Astrocyte (in vitro differentiated cells and primary cell): ENCODE measurements around the gene SIGLEC6. TPM values are rescaled to one million over a fixed set of nuclear protein-coding genes. Genes with fewer than 3 reads are reported as not detected.

Experiments used
- DNase-seq: peaks from one replicate; pipeline ENCODE4 v3.0.0-alpha.2; 2010; ENCODE audit warnings: low read depth
- FAIRE-seq: peaks from 2 replicates; lab custom pipeline; 2011; peaks lifted over from hg19 to GRCh38; lab: Jason Lieb, UNC
- H2AFZ ChIP-seq: 2 replicates; pipeline ENCODE4 v1.6.0; 2012; ENCODE audit warnings: low read depth, low read length, inconsistent platforms
- H3K27ac ChIP-seq: 2 replicates; pipeline ENCODE4 v1.5.1; 2011; ENCODE audit warnings: low read depth, low read length, inconsistent platforms
- H3K27me3 ChIP-seq: 2 replicates; pipeline ENCODE4 v1.6.0; 2011; ENCODE audit warnings: low read length, inconsistent platforms; ENCODE audit not compliant: insufficient read depth
- H3K36me3 ChIP-seq: 2 replicates; pipeline ENCODE4 v1.5.1; 2011; ENCODE audit warnings: low read length, inconsistent platforms; ENCODE audit not compliant: insufficient read depth
- H3K4me1 ChIP-seq: 2 replicates; pipeline ENCODE4 v1.5.1; 2011; ENCODE audit warnings: low read length, inconsistent platforms; ENCODE audit not compliant: insufficient read depth
- H3K4me2 ChIP-seq: 2 replicates; pipeline ENCODE4 v1.6.0; 2012; ENCODE audit warnings: low read length, inconsistent platforms
- H3K4me3 ChIP-seq: 2 replicates; pipeline ENCODE4 v1.5.1; 2011; ENCODE audit warnings: low read depth, mild to moderate bottlenecking, low read length, inconsistent platforms; ENCODE audit not compliant: insufficient read depth
- H3K79me2 ChIP-seq: 2 replicates; pipeline ENCODE4 v1.6.0; 2012; ENCODE audit warnings: mild to moderate bottlenecking, low read length, inconsistent platforms; ENCODE audit not compliant: insufficient read depth
- H3K9ac ChIP-seq: 2 replicates; pipeline ENCODE4 v1.6.0; 2012; ENCODE audit warnings: mild to moderate bottlenecking, low read length, inconsistent platforms
- H3K9me3 ChIP-seq: 2 replicates; pipeline ENCODE4 v1.5.1; 2012; ENCODE audit warnings: low read depth, mild to moderate bottlenecking, low read length, inconsistent platforms; ENCODE audit not compliant: insufficient read depth
- H4K20me1 ChIP-seq: 2 replicates; pipeline ENCODE4 v1.6.0; 2012; ENCODE audit warnings: low read length, inconsistent platforms; ENCODE audit not compliant: insufficient read depth
- H3K27ac Mint-ChIP-seq: one replicate; pipeline ENCODE4 v1.8.0; 2021; ENCODE audit warnings: mild to moderate bottlenecking, mixed read lengths; ENCODE audit not compliant: unreplicated experiment
- H3K27me3 Mint-ChIP-seq: one replicate; pipeline ENCODE4 v1.8.0; 2021; ENCODE audit warnings: low read depth, mixed read lengths; ENCODE audit not compliant: unreplicated experiment
- H3K36me3 Mint-ChIP-seq: one replicate; pipeline ENCODE4 v1.8.0; 2021; ENCODE audit warnings: low read depth, mixed read lengths; ENCODE audit not compliant: unreplicated experiment
- H3K4me1 Mint-ChIP-seq: one replicate; pipeline ENCODE4 v1.8.0; 2021; ENCODE audit warnings: low read depth, mixed read lengths; ENCODE audit not compliant: unreplicated experiment
- H3K4me3 Mint-ChIP-seq: one replicate; pipeline ENCODE4 v1.8.0; 2021; ENCODE audit warnings: mild to moderate bottlenecking, moderate library complexity, mixed read lengths; ENCODE audit not compliant: unreplicated experiment
- H3K9me3 Mint-ChIP-seq: one replicate; pipeline ENCODE4 v1.8.0; 2021; ENCODE audit warnings: mild to moderate bottlenecking, mixed read lengths; ENCODE audit not compliant: unreplicated experiment
- CTCF ChIP-seq: IDR thresholded peaks from 2 replicates; pipeline ENCODE4 v1.5.1; 2011; ENCODE audit warnings: low read depth, mild to moderate bottlenecking, inconsistent platforms, low read length, moderate library complexity; ENCODE audit not compliant: insufficient read depth
- EZH2 ChIP-seq: IDR thresholded peaks from 2 replicates; pipeline ENCODE4 v1.6.1; 2012; ENCODE audit warnings: mild to moderate bottlenecking, low read length, inconsistent platforms; ENCODE audit not compliant: insufficient read depth
- total RNA-seq: library from RNA; stranded (reverse); gene quantifications from 2 replicates; pipeline ENCODE4 v1.2.1, GENCODE V29; 2021

SIGLEC6 gene
- total RNA-seq, 1 donor from 2014 or later: not detected

- Mint-ChIP-seq H3K36me3 (no peaks in the 10 kb centered on the region), H3K27ac (no peak overlapping the region), H3K9me3 (peaks cover 10% of the 10 kb centered on the region), H3K4me3 (no peak overlapping the region), H3K4me1 (peaks cover 4% of the 10 kb centered on the region), H3K27me3 (peaks cover 24% of the 10 kb centered on the region)
- DNase-seq (no peak), FAIRE-seq (no peak)
- TF ChIP-seq CTCF (no peak), EZH2 (no peak)
- Histone ChIP-seq H3K27ac (no peak overlapping the region), H3K9me3 (no peaks in the 10 kb centered on the region), H3K79me2 (no peaks in the 10 kb centered on the region), H2AFZ (no peak overlapping the region), H3K27me3 (no peaks in the 10 kb centered on the region), H4K20me1 (no peaks in the 10 kb centered on the region), H3K4me3 (no peak overlapping the region), H3K4me1 (no peaks in the 10 kb centered on the region), H3K4me2 (no peak overlapping the region), H3K9ac (no peak overlapping the region), H3K36me3 (no peaks in the 10 kb centered on the region)
Observed at GRCh38 chr19:51550848-51551672, 19.6 kb upstream of the SIGLEC6 start.

- H3K27me3 Mint-ChIP-seq: peaks cover 24% of the 10 kb centered on the region
- H3K4me2 ChIP-seq: no peak overlapping the region
Observed at GRCh38 chr19:51549533-51550324, 18.3 kb upstream of the SIGLEC6 start.

More at GRCh38 chr19:51549533-51550324, 18.3 kb upstream of the SIGLEC6 start:
- DNase-seq (no peak), FAIRE-seq (no peak)
- Histone ChIP-seq H3K4me1 (no peaks in the 10 kb centered on the region), H3K27me3 (no peaks in the 10 kb centered on the region), H3K4me3 (no peak overlapping the region), H3K9ac (no peak overlapping the region), H3K27ac (no peak overlapping the region), H3K79me2 (no peaks in the 10 kb centered on the region), H4K20me1 (no peaks in the 10 kb centered on the region), H2AFZ (no peak overlapping the region), H3K36me3 (no peaks in the 10 kb centered on the region), H3K9me3 (no peaks in the 10 kb centered on the region)
- H3K4me1 Mint-ChIP-seq: peaks cover 4% of the 10 kb centered on the region
- H3K9me3 Mint-ChIP-seq: peaks cover 10% of the 10 kb centered on the region
- no peaks in the 10 kb centered on the region for H3K36me3 Mint-ChIP-seq
- H3K4me3 Mint-ChIP-seq: no peak overlapping the region
- H3K27ac Mint-ChIP-seq: no peak overlapping the region
- TF ChIP-seq CTCF (no peak), EZH2 (no peak)
